SK-N-SH (cell line): ENCODE measurements around the gene ATP6V1G2. TPM values are rescaled to one million over a fixed set of nuclear protein-coding genes. Genes with fewer than 3 reads are reported as not detected.

Experiments used
- CTCF ChIA-PET: fragments of 300-600, 350-600 bp; formaldehyde crosslinking; extraction: SDS; loops from one replicate; lab custom pipeline; 2021; lab: Yijun Ruan, JAX
- POLR2A ChIA-PET: fragments of 350-600 bp; sonication (Branson Sonifier 250); formaldehyde crosslinking; extraction: SDS; loops from one replicate; lab custom pipeline; 2020; ENCODE audit warnings: antibody characterized with exemption, inconsistent platforms; lab: Yijun Ruan, JAX
- DNase-seq: peaks from one replicate; pipeline ENCODE4 v3.0.0; 2012
- H2AFZ ChIP-seq: fragments of 200-600 bp; sonication (generic); 2 replicates; pipeline ENCODE4 v1.8.1; 2016; ENCODE audit warnings: antibody characterized with exemption, mild to moderate bottlenecking, low read depth
- H3F3A ChIP-seq: fragments of 200-600 bp; sonication (generic); replicated peaks from 2 replicates; pipeline ENCODE3; 2016; ENCODE audit warnings: antibody characterized with exemption, mild to moderate bottlenecking; ENCODE audit not compliant: insufficient read depth
- H3K27ac ChIP-seq, 2 experiments: fragments of 200-500 bp in 1 of 2; fragments of 200-600 bp in 1 of 2; sonication (Bioruptor generic) in 1 of 2; sonication (generic), shearing (Covaris generic) in 1 of 2; 2 replicates each; pipeline versions ENCODE4 v1.5.1 to v1.6.1; 2014 to 2016; ENCODE audit warnings: low read depth in 2 of 2, inconsistent platforms in 1 of 2, low read length in 1 of 2, mild to moderate bottlenecking in 1 of 2, mixed read lengths in 1 of 2
- H3K27me3 ChIP-seq: fragments of 200-600 bp; sonication (generic), shearing (Covaris generic); 2 replicates; pipeline ENCODE4 v1.6.1; 2016; ENCODE audit warnings: mixed run types; ENCODE audit not compliant: insufficient read depth
- H3K36me3 ChIP-seq, 2 experiments: fragments of 200-500 bp in 1 of 2; fragments of 200-600 bp in 1 of 2; sonication (Bioruptor generic) in 1 of 2; sonication (generic) in 1 of 2; replicated peaks in 1 of 2; 2 replicates each; pipeline versions ENCODE3 to v1.5.1; 2014 to 2016; ENCODE audit warnings: low read length in 1 of 2, mild to moderate bottlenecking in 1 of 2; ENCODE audit not compliant: insufficient read depth in 2 of 2, control insufficient read depth in 1 of 2
- H3K4me1 ChIP-seq, 2 experiments: fragments of 200-500 bp in 1 of 2; fragments of 200-600 bp in 1 of 2; sonication (Bioruptor generic) in 1 of 2; sonication (generic), shearing (Covaris generic) in 1 of 2; 2 replicates each; pipeline versions ENCODE4 v1.5.1 to v1.6.1; 2014 to 2016; ENCODE audit warnings: low read depth in 1 of 2, low read length in 1 of 2, mixed run types in 1 of 2; ENCODE audit not compliant: insufficient read depth in 2 of 2, control insufficient read depth in 1 of 2
- H3K4me2 ChIP-seq: fragments of 200-600 bp; sonication (generic), shearing (Covaris generic); 2 replicates; pipeline ENCODE4 v1.6.1; 2017; ENCODE audit warnings: mixed run types
- H3K4me3 ChIP-seq, 2 experiments: fragments of 200-500 bp in 1 of 2; fragments of 200-600 bp in 1 of 2; sonication (Bioruptor generic) in 1 of 2; sonication (generic), shearing (Covaris generic) in 1 of 2; 2 replicates each; pipeline versions ENCODE4 v1.5.1 to v1.8.1; 2014 to 2016; ENCODE audit warnings: low read depth in 2 of 2, inconsistent platforms in 1 of 2, low read length in 1 of 2, mild to moderate bottlenecking in 1 of 2, mixed read lengths in 1 of 2, moderate library complexity in 1 of 2
- H3K79me2 ChIP-seq: fragments of 200-600 bp; sonication (generic); 2 replicates; pipeline ENCODE4 v1.8.1; 2017; ENCODE audit warnings: mild to moderate bottlenecking; ENCODE audit not compliant: insufficient read depth
- H3K9ac ChIP-seq: fragments of 200-600 bp; sonication (generic); 2 replicates; pipeline ENCODE4 v1.6.1; 2017; ENCODE audit warnings: mixed run types
- H3K9me2 ChIP-seq: fragments of 200-600 bp; sonication (generic); 2 replicates; pipeline ENCODE4 v1.6.1; 2017; ENCODE audit warnings: mixed run types
- H3K9me3 ChIP-seq: fragments of 200-600 bp; sonication (generic); 2 replicates; pipeline ENCODE4 v1.6.1; 2017; ENCODE audit warnings: mixed run types, mild to moderate bottlenecking, moderate library complexity
- H4K20me1 ChIP-seq: fragments of 200-600 bp; sonication (generic); 2 replicates; pipeline ENCODE4 v1.6.1; 2017; ENCODE audit warnings: mild to moderate bottlenecking, mixed run types; ENCODE audit not compliant: insufficient read depth
- FOSL2 ChIP-seq: IDR thresholded peaks from 2 replicates; pipeline ENCODE4 v1.4.0; 2012; ENCODE audit warnings: low read depth, mild to moderate bottlenecking, moderate library complexity, borderline replicate concordance
- FOXJ3 ChIP-seq: sonication (generic); formaldehyde crosslinking; IDR thresholded peaks from 2 replicates; pipeline ENCODE4 v1.5.1; 2020; ENCODE audit warnings: mild to moderate bottlenecking, missing genetic modification reagents
- IRF3 ChIP-seq: fragments of 150-350 bp; IDR thresholded peaks from 2 replicates; pipeline ENCODE4 v1.6.1; 2016; ENCODE audit warnings: mild to moderate bottlenecking, low read depth, low read length
- MXI1 ChIP-seq: IDR thresholded peaks from 2 replicates; pipeline ENCODE4 v1.6.1; 2012; ENCODE audit warnings: mild to moderate bottlenecking, low read depth, low read length, improper control_type of control experiment
- NRF1 ChIP-seq: IDR thresholded peaks from 2 replicates; pipeline ENCODE4 v1.6.1; 2012; ENCODE audit warnings: low read depth, mild to moderate bottlenecking, low read length
- RAD21 ChIP-seq: IDR thresholded peaks from 2 replicates; pipeline ENCODE4 v1.6.1; 2012; ENCODE audit warnings: mild to moderate bottlenecking, low read length
- RXRA ChIP-seq: IDR thresholded peaks from 2 replicates; pipeline ENCODE4 v1.4.0; 2012; ENCODE audit warnings: low read depth, mild to moderate bottlenecking, borderline replicate concordance
- SIN3A ChIP-seq: IDR thresholded peaks from 2 replicates; pipeline ENCODE4 v1.6.1; 2012; ENCODE audit warnings: low read depth, mild to moderate bottlenecking, low read length, moderate library complexity, borderline replicate concordance
- WGBS: methylation state at CpG from one replicate; pipeline ENCODE4 v1.1.6; 2017; ENCODE audit warnings: low lambda C conversion rate; 5-methylcytosine and 5-hydroxymethylcytosine counted together
- polyA plus RNA-seq, 3 experiments: library from polyadenylated mRNA; depleted of rRNA; stranded (reverse); fragments of >200 nt; gene quantifications; 2 replicates each; pipeline ENCODE4 v1.2.3, GENCODE V29; 2012
- TF ChIP-seq, protein P1 (sequence below): fragments of 200-600 bp; sonication (generic); IDR thresholded peaks from 2 replicates; pipeline ENCODE4 v1.6.1; 2017; ENCODE audit warnings: antibody characterized with exemption, mild to moderate bottlenecking, moderate library complexity
- TF ChIP-seq, protein P2 (sequence below): IDR thresholded peaks from 2 replicates; pipeline ENCODE4 v1.6.1; 2012; ENCODE audit warnings: mild to moderate bottlenecking, low read depth, low read length, moderate library complexity
- TF ChIP-seq, protein P3 (sequence below): IDR thresholded peaks from 2 replicates; pipeline ENCODE4 v1.4.0; 2012; ENCODE audit warnings: low read depth, borderline replicate concordance

ATP6V1G2 gene
- polyA plus RNA-seq, 1 of the 3 experiments (the other 2 are of a cell fraction) = 13.6 TPM

DNA sequence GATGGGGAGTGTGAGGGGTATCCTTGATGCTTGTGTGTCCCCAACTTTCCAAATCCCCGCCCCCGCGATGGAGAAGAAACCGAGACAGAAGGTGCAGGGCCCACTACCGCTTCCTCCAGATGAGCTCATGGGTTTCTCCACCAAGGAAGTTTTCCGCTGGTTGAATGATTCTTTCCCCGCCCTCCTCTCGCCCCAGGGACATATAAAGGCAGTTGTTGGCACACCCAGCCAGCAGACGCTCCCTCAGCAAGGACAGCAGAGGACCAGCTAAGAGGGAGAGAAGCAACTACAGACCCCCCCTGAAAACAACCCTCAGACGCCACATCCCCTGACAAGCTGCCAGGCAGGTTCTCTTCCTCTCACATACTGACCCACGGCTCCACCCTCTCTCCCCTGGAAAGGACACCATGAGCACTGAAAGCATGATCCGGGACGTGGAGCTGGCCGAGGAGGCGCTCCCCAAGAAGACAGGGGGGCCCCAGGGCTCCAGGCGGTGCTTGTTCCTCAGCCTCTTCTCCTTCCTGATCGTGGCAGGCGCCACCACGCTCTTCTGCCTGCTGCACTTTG, 29.0 kb upstream of the ATP6V1G2 start, which contains the start of gene TNF (continued):
- no peak for TF ChIP-seq RAD21
- TF ChIP-seq NRF1 = no peak
- no peak for TF ChIP-seq RXRA
- no peak for TF ChIP-seq FOXJ3 (CRISPR knock-in tag)
- TF ChIP-seq, protein P1, sequence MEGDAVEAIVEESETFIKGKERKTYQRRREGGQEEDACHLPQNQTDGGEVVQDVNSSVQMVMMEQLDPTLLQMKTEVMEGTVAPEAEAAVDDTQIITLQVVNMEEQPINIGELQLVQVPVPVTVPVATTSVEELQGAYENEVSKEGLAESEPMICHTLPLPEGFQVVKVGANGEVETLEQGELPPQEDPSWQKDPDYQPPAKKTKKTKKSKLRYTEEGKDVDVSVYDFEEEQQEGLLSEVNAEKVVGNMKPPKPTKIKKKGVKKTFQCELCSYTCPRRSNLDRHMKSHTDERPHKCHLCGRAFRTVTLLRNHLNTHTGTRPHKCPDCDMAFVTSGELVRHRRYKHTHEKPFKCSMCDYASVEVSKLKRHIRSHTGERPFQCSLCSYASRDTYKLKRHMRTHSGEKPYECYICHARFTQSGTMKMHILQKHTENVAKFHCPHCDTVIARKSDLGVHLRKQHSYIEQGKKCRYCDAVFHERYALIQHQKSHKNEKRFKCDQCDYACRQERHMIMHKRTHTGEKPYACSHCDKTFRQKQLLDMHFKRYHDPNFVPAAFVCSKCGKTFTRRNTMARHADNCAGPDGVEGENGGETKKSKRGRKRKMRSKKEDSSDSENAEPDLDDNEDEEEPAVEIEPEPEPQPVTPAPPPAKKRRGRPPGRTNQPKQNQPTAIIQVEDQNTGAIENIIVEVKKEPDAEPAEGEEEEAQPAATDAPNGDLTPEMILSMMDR = no peak
- TF ChIP-seq SIN3A = no peak

- H3F3A ChIP-seq = peaks cover 2% of the 10 kb centered on the region
- no peak overlapping the region for H3K4me2 ChIP-seq
- 65% methylated on average over 14 of the region's 14 CpGs for WGBS
- no peak overlapping the region for H3K27ac ChIP-seq
- no peaks in the 10 kb centered on the region for H3K36me3 ChIP-seq
- POLR2A ChIA-PET = no interaction called here
- H3K4me1 ChIP-seq = no peaks in the 10 kb centered on the region; a peak in 1 of 4 replicates
- H3K9me3 ChIP-seq = no peaks in the 10 kb centered on the region; the same call in 1 of the 2 replicates
- H3K4me3 ChIP-seq = no peak overlapping the region
- no peak for TF ChIP-seq RAD21
- no peak for TF ChIP-seq RXRA
- TF ChIP-seq, protein P2, sequence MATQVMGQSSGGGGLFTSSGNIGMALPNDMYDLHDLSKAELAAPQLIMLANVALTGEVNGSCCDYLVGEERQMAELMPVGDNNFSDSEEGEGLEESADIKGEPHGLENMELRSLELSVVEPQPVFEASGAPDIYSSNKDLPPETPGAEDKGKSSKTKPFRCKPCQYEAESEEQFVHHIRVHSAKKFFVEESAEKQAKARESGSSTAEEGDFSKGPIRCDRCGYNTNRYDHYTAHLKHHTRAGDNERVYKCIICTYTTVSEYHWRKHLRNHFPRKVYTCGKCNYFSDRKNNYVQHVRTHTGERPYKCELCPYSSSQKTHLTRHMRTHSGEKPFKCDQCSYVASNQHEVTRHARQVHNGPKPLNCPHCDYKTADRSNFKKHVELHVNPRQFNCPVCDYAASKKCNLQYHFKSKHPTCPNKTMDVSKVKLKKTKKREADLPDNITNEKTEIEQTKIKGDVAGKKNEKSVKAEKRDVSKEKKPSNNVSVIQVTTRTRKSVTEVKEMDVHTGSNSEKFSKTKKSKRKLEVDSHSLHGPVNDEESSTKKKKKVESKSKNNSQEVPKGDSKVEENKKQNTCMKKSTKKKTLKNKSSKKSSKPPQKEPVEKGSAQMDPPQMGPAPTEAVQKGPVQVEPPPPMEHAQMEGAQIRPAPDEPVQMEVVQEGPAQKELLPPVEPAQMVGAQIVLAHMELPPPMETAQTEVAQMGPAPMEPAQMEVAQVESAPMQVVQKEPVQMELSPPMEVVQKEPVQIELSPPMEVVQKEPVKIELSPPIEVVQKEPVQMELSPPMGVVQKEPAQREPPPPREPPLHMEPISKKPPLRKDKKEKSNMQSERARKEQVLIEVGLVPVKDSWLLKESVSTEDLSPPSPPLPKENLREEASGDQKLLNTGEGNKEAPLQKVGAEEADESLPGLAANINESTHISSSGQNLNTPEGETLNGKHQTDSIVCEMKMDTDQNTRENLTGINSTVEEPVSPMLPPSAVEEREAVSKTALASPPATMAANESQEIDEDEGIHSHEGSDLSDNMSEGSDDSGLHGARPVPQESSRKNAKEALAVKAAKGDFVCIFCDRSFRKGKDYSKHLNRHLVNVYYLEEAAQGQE = no peak
- no peak for TF ChIP-seq FOXJ3 (CRISPR knock-in tag)
- TF ChIP-seq MXI1 = no peak
- TF ChIP-seq, protein P3, sequence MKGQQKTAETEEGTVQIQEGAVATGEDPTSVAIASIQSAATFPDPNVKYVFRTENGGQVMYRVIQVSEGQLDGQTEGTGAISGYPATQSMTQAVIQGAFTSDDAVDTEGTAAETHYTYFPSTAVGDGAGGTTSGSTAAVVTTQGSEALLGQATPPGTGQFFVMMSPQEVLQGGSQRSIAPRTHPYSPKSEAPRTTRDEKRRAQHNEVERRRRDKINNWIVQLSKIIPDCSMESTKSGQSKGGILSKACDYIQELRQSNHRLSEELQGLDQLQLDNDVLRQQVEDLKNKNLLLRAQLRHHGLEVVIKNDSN = no peak
- TF ChIP-seq FOSL2 = no peak
- no peak for TF ChIP-seq IRF3
- TF ChIP-seq, all 33 proteins: peak for 0
- Histone ChIP-seq H3K79me2 (no peaks in the 10 kb centered on the region), H3K27me3 (no peaks in the 10 kb centered on the region), H2AFZ (no peak overlapping the region), H3K9me2 (no peaks in the 10 kb centered on the region), H4K20me1 (no peaks in the 10 kb centered on the region), H3K9ac (no peak overlapping the region)
- CTCF ChIA-PET = interaction anchor here (0.9 to 17.6 kb wide), 7 partner anchors 9 to 66 kb away, joined by 3 to 312 read pairs (median 3); partner anchors contain the start of genes ATP6V1G2, LST1 and NFKBIL1
- DNase-seq = no peak
Observed at GRCh38 chr6:31574106-31575061, 28.0 kb upstream of the ATP6V1G2 start.
